Measurements from ENCODE around the gene PACSIN2.

Gene PACSIN2

DNA sequence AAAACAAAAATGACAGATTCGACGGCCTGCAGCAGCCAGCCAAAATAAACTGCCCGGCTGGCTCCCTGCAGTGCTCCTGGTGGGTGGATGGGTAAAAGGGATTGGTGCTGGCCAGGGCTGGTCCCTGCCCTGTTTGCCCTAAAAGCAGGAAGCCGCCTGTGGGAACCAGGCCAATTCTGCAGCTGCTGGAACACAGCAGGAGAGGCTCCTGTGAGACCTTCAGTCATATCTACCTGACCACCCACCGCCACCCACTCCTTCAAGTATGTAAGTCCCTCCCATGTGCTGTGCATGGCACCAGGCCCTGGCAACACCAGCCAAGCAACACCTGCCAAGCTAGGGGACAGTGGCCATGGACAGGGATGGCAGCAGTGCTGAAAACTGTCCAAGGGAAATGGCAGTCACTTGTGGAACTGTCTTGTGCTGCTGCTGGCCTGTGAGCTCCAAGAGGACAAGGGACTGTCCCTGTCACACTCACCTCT is 109.2 kb downstream of the PACSIN2 start:
- no peak for DNase-seq (ENCODE audit: low read depth)

DNA sequence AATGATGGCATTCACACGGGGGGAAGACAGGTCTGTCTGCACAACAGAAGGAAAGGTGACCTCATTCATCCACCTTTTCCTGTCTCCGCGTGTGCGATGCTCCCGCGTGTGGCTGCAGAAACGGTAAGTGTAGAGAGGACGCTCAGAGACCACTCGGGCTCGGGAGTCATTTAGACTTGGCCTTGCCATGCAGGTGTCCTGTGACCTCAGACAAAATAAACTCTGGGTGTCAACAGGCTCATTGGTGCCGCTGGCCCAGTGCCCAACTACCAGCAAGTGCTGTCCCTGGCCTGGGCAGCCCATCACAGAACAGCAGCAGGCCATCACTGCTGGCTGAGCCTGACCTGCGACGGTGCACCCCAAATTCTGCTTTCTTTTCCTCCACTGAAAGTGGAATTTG is 109.7 kb downstream of the PACSIN2 start:
- H3K4me3 ChIP-seq (ENCODE audit: low read depth, low read length), result no peak overlapping the region
- TF ChIP-seq CTCF (IDR thresholded peaks at IDR 0.05; ENCODE audit: insufficient read depth, low read depth, low read length, missing control alignments), result no peak
- DNase-seq (ENCODE audit: low read depth), result no peak

More for the DNA sequence above, 109.2 kb downstream of the PACSIN2 start:
- no peak overlapping the region for H3K4me3 ChIP-seq (ENCODE audit: low read depth, low read length)
- no peak for TF ChIP-seq CTCF (IDR thresholded peaks at IDR 0.05; ENCODE audit: insufficient read depth, low read depth, low read length, missing control alignments)

DNA sequence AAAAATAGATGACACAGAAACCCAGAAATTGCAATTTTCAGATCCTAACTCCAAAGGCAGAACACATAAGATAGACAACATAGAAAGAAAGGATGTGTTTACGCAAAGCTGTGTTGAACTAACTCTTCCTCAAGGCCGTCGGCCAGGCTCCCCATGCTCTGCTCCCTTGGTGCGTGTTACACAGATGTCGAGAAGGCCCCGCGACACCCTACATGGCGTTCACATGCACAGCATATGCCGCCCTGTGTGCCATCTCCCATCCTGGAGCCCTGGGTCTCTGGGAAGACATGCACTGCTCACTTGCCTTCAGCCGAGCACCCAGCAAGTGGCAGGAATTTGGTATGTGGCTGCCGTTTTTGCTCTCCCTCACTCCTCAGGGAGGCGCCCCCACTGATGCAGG is 110.9 kb downstream of the PACSIN2 start:
- no peak for TF ChIP-seq CTCF (IDR thresholded peaks at IDR 0.05; ENCODE audit: insufficient read depth, low read depth, low read length, missing control alignments)
- DNase-seq (ENCODE audit: low read depth), result no peak
- H3K4me3 ChIP-seq (ENCODE audit: low read depth, low read length), result no peak overlapping the region

- TF ChIP-seq CTCF (IDR thresholded peaks at IDR 0.05; ENCODE audit: insufficient read depth, low read depth, low read length, missing control alignments), result no peak
These were observed 112.0 kb downstream of the PACSIN2 start for GRCh38 chr22:42902875-42903510.

GRCh38 chr22:42901790-42902508 is 113.0 kb downstream of the PACSIN2 start:
- DNase-seq (ENCODE audit: low read depth), result peak; percentile 24
- TF ChIP-seq CTCF (IDR thresholded peaks at IDR 0.05; ENCODE audit: insufficient read depth, low read depth, low read length, missing control alignments), result peak; percentile 47
- no peak overlapping the region for H3K4me3 ChIP-seq (ENCODE audit: low read depth, low read length)

More at GRCh38 chr22:42902875-42903510, 112.0 kb downstream of the PACSIN2 start:
- H3K4me3 ChIP-seq (ENCODE audit: low read depth, low read length), result no peak overlapping the region
- no peak for DNase-seq (ENCODE audit: low read depth)

- no peak for TF ChIP-seq CTCF (IDR thresholded peaks at IDR 0.05; ENCODE audit: insufficient read depth, low read depth, low read length, missing control alignments)
- H3K4me3 ChIP-seq (ENCODE audit: low read depth, low read length), result no peak overlapping the region
- DNase-seq (ENCODE audit: low read depth), result no peak
These were observed 117.0 kb downstream of the PACSIN2 start for GRCh38 chr22:42897960-42898359.
